ENCODE data around the gene ZNF708.
"Not testable (repeated sequence)": the region's sequence is repeated elsewhere in the genome, so short reads cannot be mapped to it uniquely, and the experiment has no call there.

Gene ZNF708

DNA sequence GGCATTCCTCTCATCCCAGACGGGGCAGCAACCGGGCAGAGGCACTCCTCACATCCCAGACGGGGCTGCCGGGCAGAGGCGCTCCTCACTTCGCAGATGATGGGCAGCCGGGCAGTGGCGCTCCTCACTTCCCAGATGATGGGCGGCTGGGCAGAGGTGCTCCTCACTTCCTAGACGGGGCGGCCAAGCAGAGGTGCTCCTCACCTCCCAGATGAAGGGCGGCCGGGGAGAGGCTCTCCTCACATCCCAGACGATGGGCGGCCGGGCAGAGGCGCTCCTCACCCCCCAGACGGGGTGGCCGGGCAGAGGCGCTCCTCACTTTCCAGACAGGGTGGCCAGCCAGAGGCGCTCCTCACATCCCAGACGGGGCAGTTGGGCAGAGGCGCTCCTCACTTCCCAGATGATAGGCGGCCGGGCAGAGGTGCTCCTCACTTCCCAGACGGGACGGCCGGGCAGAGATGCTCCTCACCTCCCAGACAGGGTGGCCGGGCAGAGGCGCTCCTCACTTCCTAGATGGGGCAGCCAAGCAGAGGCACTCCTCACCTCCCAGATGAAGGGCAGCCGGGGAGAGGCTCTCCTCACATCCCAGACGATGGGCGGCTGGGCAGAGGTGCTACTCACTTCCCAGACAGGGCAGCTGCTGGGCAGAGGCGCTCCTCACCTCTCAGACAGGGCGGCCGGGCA is 68.9 kb downstream of the ZNF708 start:
- no peak for DNase-seq

DNA sequence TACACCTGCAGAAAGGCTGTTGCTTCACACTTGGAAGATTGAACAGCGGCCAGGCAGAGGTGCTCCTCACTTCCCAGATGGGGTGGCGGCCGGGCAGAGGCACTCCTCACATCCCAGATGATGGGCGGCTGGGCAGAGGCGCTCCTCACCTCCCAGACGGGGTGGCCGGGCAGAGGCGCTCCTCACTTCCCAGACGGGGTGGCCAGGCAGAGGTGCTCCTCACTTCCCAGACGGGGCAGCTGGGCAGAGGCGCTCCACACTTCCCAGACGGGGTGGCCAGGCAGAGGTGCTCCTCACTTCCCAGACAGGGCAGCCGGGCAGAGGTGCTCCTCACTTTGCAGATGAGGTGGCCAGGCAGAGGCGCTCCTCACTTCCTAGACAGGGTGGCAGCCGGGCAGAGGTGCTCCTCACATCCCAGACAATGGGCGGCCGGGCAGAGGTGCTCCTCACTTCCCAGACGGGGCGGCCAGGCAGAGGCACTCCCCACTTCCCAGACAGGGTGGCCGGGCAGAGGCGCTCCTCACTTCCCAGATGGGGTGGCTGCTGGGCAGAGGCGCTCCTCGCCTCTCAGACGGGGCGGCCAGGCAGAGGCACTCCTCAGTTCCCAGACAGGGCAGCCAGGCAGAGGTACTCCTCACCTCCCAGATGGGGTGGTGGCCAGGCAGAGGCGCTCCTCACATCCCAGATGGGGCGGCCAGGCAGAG is 69.6 kb downstream of the ZNF708 start:
- not testable (repeated sequence) for DNase-seq

GRCh38 chr19:21256722-21257121 is 72.5 kb downstream of the ZNF708 start:
- no peak for DNase-seq
